Ammon's horn (tissue), 1 donor: ENCODE measurements around the gene POU2F2.
"Not testable (repeated sequence)": the region's sequence is repeated elsewhere in the genome, so short reads cannot be mapped to it uniquely, and the experiment has no call there.

Experiments used
- DNase-seq: peaks from one replicate; pipeline ENCODE4 v3.0.0-alpha.2; 2016; ENCODE audit warnings: low spot score

Gene POU2F2

DNA sequence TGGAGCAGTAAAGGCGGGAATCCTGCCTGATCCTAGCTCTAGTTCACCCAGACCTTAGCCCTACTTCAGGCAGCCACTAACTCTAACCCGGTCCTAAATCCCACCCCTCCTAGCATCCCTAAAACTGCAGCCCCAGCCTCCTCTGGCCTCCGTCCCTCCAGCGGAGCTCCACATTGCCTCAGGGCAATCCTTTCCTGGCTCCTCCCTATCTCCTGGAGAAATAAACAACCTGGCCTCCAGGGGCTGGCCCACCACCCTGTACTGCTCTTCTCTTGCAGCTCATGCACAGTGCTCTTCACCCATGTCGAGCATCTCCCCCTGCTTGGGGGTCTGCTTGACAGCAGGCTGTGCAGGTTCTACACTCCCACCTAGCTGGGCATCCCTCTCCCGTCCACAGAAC, 6.7 kb downstream of the POU2F2 start:
- no peak for DNase-seq

DNA sequence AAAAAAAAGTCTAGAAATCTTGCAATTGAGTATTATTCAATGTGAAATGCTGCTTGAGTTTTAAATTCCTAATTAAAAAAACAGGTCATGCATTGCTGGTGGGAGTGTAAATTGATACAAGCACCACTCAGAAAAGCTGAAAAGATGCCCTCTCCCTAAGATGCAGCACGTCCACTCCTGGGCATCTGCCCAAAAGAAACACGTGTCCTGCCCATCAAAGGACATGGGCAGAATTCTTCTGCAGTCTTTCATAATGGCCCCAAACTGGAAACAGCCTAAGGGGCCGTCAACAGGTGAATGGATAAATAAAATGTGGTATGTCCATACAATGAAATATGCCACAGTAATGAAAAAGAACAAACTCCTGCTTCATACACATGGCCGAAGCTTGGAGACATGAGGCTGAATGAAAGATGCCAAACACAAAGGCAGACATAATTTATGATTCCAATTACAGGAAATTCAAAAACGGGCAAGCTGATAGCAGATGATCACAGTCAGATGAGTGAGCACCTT, 7.8 kb downstream of the POU2F2 start:
- DNase-seq: no peak

DNA sequence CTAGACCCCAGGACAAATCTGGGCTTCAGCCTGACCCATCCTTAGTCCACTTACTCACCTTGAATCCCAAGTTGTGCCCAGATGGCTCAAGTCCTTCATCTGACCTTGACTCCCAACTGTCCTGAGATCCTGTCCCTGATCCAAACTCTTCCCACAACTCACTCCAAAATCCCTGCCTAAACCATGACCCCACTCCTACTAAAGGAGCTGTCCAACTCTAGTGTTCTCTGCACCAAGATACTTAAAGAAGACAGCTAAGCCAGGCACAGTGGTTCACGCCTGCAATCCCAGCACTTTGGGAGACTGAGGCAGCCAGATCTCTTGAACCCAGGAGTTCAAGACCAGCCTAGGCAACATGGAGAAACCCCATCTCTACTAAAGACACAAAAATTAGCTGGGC, 8.5 kb downstream of the POU2F2 start:
- DNase-seq: no peak

DNA sequence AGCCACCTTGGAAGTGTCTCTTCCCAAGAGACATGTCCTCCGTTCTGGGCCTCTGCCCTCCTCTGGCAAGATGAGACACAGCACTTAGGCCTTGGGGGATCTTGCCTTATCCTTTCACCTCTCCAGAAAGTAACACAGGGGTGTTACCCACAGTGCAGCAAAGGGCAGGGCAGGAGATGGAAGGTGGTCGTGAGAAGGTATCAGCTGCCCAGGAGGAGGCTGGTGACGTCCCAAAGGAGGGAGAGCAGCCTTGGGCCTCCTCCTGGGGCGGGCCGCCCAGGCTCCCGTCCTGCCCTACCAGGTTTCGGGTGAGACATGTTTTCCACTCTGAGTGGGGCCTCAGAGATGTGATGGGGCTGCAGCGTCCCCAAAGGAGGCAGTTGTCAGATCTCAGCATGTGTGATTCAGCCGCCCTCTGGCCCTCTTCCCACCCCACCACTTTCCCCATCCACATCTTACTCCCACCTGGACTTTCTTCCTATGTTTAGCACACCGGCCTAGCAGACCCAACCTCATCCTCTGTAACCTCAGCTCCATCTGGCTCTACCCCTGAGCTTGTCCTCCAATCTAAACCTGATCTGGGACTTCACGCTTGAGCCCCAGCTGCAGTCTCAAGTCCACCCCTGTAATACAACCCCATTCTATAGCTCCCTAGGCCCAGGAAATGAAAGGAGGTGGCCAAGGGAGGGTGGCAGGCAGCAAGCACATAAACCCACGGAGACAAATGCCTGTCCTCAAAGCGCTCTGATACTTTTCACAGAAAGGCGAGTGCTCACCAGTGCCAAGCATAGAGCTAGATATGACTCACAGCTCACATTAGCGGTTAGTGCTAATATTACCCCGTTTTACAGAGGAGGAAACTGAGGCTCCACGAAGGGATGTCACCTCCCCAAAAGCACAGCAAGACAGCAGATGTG, 9.3 kb downstream of the POU2F2 start:
- no peak for DNase-seq

DNA sequence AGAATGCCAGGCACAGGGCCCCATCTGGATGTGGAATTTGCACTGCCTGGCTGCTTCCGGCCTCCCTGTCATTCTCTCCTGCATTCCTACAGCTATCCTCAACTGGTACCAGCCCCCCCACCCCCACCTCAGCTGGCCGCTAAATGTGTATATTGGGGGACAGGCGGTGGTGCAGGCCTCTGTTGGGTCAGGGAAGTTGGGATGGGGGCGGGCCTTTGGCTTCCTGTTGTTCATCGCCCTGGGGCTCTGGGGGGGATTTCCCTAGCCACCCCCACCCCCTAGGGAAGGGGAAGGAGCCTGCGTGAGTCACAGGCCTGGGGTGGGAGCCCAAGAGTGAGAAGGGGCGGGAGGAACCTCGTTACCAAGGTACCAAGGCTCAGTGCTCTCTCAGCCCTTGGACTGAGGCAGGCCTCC, 10.6 kb downstream of the POU2F2 start:
- peak; percentile 58 for DNase-seq

DNA sequence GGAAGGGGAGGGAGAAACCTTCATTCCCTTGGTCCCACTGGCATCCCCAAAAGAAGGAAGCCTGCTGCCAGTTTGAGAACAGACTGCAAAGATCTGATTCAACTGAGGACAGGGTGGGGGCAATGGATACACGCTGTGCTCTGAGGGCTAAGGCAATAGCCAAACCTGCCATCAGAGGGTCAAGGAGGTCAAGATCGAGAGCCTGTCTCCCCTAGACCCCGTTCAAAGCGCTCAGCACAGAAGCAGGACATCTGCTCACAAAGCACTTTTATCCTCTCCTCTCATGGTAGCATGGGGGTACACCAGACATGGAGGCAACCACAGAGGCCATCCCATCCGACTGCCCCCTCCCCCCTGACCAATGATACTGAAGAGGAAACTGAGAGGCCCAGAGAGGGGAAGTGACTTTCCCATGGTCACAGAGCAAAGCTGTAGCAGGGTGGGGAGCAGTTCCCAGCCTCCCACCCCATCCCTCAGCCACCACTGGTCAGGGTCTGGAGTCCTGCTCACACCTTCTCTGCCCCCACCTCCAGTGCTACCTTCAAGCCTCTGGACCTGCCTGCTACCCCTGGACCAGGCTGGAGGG, 11.1 kb downstream of the POU2F2 start:
- no peak for DNase-seq

DNA sequence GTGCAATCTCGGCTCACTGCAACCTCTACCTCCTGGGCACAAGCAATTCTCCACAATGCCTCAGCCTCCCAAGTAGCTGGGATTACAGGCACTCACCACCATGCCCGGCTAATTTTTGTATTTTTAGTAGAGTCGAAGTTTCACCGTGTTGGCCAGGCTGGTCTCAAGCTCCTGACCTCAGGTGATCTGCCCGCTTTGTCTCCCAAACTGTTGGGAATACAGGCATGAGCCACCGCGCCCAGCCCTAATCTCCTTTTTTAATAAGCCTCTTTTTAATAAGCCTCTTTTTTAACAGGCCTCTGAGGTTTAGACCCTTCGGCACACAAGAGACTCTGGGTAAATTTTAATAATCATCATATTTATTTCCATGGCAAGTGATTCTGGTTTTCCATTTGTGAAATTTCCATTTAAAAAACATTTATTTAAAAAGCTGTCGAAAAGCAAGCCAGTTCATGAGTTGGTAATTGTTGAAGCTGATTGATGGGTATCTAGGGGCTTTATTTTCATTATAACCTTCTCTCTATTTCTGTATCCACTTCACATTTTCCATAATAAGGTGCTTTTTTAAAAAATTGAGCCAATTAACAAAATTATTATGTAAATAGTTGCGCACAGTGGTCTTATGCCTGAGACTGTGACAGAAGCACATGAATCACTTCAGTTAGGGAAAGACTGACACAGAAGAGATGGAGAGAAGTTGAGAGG, 11.8 kb downstream of the POU2F2 start:
- DNase-seq: no peak

DNA sequence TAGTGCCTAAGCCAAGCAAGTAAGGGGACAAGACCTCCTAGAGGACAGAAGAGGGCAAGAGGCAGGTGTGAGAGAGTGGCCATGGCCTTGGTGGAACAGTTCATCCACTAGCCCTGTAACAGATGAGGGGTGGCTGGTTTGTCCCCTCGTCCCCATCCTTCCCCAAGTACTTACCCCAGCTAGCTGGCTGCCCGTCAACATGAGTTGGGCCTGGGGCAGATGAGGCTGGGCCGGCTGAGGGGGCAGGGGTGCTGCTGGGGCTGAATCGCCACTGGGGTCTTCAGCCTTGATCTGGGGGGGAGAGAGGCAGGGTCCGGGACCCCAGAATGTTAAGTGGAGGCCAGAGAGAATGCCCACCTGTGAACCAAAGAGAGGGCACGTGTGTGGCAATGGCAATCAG, 15.2 kb downstream of the POU2F2 start:
- no peak for DNase-seq

DNA sequence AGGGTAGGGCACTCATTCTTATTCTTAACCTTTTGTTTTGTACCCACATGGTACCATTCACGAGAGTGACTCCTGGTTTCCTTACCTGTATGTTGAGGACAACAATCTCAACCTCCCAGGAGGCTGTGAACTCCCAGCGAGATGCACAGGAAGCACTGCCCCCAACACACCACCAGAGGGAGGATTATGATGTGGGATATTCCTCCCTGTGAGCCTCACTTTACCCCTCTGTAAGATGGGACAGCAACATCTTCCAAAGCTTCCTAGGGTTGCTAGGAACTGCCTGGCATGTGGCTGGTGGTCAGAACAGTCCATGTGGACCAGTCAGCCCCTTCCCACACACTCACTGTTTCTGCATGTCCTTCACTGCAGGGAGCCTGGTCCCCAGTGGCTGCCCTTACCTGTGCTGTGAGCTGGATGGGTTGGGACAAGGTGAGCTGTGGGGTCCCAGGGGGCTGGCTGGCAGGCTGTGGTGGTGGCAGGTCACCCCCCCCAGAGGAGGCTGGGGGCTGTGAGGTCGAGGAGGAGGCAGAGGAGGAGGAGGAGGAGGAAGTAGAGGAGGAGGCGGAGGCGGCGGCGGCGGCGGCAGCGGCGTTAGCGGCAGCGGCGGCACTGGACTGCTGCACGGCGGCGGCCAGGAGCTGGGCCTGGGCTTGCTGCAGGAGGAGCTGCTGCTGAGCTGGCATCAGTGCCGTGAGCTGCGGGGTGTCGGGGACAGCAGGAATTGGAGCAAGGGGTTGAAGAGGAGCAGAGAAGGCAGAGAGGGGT, 15.8 kb downstream of the POU2F2 start:
- no peak for DNase-seq

DNA sequence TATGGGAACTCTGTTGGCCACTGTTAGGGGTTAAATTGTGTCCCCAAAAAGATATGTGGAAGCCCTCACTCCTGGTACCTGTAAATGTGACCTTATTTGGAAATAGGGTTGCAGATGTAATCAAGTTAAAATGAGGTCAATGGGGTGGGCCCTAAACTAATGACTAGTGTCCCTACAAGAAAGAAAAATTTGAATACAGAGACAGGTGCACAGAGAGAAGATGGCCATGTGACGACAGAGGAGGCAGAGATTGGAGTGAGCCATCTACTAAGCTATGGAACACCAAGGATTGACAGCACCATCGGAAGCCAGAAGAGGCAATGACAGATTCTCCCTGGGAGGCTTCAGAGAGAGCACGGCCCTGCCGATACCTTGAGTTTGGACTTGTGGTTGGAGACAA, 16.5 kb downstream of the POU2F2 start:
- no peak for DNase-seq

DNA sequence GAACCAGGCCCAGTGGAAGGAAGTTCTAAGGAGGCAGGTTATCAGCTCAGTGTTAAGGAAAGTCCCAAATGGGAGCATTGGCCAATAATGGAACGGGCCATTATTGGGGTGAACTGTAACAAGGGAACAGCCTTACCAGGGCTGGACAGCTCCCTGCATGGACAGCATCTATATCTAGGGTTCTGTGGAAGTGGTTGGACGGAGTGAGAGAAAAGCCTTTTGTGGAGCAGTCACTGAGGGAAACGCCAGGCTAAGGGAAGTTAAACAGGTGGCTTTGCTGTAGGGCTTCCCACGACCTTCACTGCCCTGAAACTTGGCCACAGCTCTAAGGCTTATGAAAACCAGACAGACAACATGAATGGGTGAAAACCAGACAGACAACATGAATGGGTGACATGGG, 17.0 kb downstream of the POU2F2 start:
- no peak for DNase-seq

DNA sequence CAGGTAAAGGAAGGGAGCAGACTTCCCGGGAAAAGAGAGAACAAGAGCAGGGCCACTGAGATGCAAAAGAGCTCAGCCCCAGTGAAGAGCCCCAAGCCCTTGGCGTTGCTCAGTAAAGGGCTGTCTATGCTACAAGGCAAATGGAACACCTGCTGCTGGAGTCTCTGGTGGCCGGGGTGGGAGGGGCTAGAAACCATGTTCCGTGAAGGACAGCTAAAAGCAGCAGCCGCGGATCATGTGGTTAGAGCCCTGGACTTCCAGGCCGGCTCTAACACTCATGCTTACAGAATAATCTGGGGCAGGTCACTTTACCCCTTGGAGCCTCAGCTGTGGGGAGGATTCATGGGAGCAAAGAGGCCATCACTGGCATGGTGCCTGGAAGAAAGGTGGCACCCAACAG, 17.8 kb downstream of the POU2F2 start:
- DNase-seq: no peak

DNA sequence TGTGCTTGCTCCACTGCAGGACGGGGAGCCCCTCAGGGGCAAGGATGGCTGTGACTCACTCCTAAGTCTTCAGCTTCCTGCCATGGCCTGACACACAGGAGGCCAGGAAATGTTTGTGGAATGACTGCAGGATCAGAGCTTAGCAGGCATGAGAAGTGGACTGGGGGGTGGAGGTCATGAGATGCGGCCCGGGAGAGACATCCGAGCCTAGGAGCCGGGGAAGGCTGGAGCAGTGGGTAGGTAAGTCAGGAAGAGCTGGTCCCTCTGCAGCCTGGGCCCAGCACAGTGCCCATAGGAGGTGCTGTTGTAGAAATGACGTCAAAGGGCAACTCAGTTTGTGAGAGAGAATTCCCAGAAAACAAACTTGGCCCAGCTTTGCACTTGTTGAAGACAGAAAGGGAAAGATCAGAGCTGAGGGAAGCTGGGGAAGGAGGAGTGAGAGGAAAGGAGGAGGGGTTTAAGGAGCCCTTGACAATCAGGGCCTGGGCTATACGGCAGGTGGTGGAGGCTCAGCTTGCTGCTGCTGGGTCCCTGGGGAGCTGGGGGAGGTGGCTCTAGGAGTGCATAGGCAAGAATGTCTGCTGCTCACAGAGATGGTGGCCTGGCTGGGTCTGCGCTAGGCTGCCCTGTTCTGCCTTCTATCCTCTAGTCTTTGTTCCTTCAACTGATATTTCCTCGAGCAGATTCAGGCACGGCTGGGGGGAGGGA, 18.5 kb downstream of the POU2F2 start:
- no peak for DNase-seq

DNA sequence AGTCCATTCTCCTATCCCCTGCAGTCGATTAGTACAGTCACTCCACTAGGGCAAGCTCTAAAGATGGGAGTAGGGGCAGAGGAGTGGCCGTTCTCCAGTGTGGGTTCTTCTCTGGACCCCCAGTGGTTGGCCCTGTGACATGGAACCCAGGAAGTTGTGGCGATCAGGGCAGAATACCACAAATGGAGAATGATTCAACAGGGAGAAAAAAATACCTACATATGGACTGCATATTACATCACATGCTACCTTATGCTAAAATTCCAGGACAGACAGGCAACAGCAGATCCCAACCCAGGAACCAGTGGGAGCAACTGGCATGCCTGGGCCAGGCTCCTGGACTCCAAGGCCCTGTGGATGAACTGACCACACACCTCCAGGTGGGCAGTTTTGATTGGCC, 20.4 kb downstream of the POU2F2 start:
- DNase-seq: no peak

DNA sequence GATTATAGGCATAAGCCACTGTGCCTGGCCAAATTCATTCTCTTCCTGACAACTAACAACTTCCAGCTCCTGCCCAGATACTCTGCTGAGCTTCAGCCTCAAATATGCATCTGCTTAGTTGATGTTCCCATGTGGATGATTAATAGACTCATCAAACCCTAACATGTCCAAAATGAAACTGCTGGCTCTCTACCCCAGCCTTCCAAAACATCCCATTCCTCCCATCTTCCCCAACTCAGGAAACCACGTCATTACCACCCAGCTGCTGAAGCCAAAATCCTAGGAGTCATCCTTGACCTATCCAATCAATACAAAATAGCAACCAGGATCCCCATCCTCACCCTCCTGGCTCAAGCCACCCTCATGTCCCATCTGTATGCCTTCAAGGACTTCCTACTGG, 20.9 kb downstream of the POU2F2 start:
- no peak for DNase-seq

DNA sequence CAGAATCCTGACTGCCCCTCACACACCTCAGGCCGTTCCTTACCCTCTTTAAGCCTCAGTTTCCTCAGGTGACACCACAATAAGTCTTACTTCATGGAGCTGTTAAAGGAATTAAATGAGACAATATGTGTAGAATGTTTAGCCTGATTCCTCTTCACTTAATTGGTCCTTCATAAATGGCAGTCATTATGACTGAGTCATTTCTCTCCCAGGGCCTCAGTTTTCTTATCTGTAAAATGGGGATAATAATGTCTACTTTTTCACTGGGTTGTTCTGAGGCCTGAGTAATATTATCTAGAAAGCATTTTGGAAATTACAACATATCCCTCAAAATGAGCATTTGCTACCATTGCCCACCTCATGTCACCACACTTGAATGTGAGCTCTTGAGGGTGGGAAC, 21.6 kb downstream of the POU2F2 start:
- no peak for DNase-seq

DNA sequence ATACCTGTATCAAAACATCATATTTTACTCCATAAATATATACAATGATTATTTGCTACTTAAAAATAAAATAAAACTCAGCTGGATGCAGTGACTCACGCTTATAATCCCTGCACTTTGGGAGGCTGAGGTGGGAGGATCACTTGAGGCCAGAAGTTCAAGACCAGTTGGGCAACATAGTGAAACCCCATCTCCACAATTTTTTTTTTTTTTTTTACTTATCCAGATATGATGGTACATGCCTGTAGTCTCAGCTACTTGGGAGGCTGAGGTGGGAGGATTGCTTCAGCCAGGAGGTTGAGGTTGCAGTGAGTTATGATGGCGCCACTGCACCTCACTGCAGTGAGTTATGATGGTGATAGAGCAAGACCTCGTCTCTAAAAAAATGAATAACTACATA, 22.4 kb downstream of the POU2F2 start:
- DNase-seq: no peak

DNA sequence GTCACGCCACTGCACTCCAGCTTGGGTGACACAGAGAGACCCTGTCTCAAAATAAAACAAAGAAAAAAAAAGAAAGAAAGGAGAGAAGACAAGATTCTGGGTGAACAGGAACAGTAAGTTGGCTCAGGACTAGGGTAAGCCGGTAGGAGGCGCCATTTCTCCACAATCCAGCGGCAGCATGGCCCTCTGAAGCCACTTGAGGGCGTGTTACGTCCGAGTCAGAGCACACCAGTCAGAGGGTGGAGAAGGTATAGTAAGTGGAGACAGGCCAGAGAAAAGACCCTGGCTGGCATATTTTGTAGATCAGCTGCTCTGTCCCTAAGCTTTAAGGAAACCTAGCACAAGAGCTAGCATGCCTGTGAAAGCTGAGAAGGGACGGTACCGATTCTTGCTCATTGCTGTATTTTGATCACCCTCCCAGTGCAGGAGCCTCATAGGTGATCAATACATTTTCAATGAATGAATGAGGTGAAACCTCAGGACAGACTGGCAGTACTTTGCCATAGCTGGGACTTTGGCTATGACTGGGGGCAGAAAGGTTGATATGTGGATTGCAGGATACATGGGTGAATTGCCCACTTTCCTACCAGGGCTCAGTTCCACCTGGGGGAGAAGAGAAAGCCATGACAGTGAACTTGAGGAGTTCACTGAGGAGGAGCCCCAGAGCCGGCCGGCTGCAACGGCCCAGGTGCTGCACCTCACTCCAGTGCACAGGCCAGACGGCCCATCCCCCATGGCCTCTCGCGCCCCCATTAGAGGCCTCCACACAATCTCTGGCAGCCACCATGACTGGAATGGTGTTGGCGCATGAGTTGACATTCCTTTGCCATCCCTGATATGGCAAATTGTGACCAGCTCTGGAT, 23.5 kb downstream of the POU2F2 start:
- peak; percentile 85 for DNase-seq

DNA sequence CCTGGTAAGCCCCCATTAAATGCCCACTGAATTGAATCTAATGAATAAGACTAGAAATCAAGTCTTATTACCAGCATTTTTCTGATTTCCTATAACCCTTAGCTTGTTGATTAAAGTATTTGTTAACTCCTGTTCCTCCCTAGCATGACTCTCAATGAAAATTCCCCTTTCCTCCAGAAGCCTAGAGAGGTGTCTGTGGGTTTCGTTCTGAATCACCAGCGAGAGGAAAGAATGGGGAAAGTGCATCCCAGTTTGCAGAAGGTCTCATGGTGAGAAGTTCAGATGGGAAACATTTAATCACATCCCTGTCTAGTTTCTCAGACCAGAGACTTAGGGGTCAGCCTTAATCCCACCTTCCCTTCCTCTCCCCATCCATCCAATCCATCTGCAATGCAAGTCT, 26.9 kb downstream of the POU2F2 start:
- no peak for DNase-seq

DNA sequence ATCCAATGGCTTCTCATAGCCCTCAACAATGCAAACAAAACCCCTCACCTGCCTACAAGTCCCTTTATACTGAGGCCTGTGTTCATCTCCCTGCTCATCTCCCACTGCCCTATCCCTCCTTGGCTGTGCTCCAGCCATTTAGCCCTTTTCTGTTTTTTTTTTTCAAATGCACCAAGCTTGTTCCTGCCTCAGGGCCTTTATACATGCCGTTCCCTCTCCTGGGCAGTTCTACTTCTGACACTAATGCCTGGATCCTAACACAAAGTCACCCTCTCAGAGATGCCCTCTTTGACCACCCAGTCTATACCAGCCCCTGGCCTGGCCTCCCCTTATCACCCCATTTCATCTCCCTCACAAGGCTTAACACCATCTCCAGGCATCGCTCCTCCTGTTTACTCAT, 29.4 kb downstream of the POU2F2 start:
- no peak for DNase-seq

DNA sequence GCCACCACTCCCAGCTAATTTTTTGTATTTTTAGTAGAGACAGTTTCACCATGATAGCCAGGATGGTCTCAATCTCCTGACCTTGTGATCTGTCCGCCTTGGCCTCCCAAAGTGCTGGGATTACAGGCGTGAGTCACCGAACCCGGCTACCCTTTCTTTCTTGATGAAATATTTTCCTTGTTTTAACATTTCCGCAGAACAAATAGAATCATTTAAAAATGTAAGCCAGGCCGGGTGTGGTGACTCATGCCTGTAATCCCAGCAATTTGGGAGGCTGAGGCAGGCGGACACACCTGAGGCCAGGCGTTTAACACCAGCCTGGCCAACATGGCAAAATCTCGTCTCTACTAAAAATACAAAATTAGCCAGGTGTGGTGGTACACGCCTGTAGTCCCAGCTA, 32.0 kb downstream of the POU2F2 start:
- not testable (repeated sequence) for DNase-seq
